GM04503 (cell line): ENCODE data around the gene NPB.

Experiments
- DNase-seq: peaks from one replicate; pipeline ENCODE4 v3.0.0-alpha.2; 2012; ENCODE audit warnings: low read depth

The NPB gene

GRCh38 chr17:81926451-81927151 lies 24.6 kb downstream of the NPB start:
- DNase-seq: peak; percentile 51

DNA sequence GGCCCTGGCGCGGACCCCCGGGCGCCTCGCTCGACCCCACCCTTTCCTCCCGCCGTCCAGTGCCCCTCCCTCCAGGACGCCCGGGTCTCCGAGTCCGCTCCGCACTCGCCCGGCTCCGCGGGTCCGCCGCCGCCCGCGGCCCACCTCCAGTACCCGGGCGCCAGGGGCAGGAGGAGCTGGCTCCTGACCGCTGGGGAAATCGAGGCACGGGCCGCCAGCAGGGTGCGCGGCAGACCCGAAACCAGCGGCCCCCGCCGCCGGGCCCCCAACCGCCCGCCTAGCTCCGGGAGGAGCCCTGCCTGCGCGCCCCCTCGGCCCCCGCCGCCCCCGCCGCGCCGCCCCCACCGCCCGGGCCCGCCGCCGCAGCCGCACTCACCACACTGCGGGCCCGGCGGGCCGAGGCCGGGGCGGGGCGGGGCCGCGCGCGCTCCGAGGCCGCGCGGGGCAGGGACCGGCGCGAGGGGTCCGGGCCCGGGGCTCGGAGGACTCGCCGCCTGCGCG lies 25.2 kb downstream of the NPB start:
- DNase-seq: no peak

DNA sequence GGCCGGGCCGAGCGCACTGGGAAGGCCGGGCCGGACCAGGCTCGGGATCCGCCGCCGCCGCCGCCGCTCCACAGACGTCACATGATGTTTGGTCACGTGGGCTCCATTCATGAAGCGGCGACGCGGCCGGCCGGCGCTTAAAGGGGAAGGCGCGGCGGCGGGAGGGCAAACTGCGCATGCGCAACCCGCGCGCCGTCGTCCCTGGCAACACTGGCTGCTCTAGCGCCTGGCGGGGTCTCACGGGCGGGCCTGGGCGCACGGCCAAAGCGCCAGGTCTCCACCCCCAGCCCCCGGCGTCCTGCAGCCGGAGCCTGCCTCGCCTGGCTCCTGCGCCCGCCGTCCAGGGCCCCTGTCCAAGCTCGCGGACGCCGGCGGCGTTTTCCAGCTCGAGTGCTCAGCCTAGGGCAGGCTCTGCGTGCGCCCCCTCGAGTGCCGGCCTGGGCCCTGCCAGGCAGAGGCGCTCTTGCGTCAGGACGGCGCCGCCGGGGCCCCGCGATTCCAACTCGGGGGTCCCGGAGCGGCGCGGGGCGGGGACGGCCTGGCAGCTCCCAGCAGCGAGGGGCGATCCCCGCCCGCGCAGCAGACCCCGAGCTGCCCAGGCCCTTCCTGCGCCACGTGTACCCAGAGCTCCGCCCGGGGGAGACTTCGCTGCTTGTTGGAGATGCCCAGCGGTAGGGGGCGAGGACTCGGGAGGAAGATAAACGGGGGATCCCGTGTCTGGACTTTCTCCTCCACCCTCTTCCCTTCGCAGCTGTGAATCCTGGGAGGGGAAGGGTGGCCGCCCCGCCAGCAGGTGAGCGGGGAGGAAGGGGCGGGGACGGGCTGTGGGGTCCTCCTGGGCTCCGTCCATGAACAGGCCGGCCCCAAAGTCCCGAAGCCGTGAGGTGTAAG lies 25.9 kb downstream of the NPB start, which contains the start of gene MAFG:
Gene MAFG, minus strand, starts transcription at position 83 of the 891 bp plus-strand sequence. CDS start 4,550 bp downstream, outside the sequence.
- DNase-seq: no peak

- no peak for DNase-seq
These were observed 26.7 kb downstream of the NPB start for GRCh38 chr17:81928544-81929252.

- DNase-seq: no peak
These were observed 27.5 kb downstream of the NPB start for GRCh38 chr17:81929253-81930141.

DNA sequence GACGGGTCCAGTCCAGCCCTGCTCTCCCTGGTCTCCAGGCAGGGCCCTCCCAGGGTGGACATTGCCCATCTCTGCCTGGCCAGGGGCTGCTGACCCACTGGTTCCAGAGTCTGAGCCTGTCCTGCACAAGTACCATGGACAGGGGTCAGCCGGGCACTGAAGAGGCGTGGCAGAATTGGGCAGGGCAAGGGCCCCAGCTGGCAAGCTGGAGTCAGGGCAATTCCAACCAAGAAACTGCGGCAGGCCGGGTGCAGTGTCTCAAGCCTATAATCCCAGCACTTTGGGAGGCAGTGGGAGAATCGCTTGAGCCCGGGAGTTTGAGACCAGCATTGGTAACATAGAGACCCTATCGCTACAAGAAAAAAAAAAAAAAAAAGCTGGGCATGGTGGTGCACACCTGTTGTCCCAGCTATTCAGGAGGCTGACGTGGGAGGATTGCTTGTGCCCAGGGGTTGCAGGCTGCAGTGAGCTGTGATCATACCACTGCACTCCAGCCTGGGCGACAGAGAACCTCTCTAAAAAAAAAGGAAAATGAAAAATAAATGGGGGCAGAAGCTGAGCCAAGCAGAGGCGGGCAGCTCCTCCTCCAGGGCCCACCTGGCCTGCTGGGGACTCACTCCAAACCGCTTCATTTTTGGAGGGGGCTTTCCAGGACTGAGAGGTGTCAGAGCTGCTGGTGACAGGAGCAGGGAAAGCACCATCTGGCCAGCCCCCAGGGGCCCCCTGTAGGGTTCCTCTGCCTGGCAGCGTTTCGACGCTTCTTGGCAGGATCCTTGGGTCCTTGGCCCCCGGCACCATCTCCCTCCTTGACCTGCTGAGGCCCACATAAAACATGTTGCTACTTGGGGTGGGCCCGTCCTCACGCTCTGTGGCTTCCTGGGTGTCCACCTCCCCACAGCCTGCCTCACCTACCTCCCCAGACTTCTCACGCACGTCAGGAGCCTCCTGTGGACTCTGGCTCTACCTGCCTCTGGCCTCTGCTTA lies 28.4 kb downstream of the NPB start:
- no peak for DNase-seq

DNA sequence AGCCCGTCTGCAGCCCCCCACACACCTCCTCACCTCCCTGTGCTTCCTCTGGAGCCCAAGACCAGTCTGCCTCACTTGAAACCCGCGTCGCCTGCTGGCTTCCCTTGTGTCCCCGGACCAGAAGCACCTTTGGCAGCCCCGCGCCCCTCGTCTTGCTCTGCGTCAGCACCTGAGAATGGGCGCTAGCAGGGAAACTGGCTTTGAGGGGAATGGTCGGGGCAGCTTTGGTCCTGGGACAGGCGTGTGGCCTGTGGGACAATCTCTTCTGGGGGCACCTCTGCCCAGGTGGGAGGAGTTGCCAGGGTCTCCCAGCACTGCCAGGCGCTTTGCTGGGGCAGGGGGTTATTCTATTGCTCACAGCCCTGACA lies 29.1 kb downstream of the NPB start:
- DNase-seq: no peak

- no peak for DNase-seq
These were observed 29.7 kb downstream of the NPB start for GRCh38 chr17:81931557-81932332.

DNA sequence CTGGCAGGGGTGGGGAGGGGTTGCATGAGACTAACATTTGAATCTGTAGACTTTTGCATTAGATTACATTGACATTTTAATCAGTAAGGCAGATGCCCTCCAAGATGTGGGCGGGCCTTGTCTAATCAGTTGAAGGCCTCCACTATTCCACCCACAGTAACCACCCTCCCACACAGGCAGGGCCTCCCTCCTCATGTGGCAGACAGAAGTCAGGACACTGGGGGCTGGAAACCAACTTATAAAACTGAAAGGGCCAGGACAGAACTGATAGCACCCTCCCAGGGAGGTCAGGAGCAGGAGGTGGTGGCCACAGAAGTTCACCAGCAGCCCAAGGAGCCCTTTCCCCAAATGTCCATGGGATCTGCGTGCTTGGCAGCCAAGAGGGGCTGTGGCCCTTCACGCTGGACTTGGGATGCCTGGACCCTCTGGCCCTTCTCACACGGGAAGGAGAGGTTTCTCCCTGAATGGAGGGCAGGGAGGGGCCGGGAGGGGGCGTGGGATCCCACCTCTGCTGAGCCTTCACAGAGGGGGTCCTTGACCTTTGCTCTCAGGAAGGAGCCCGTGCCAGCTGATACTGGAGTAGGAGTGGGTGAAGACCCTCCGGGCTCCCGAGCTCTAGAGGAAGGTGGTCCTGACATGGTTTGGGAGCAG lies 30.4 kb downstream of the NPB start:
- DNase-seq: no peak

GRCh38 chr17:81933178-81933699 lies 31.2 kb downstream of the NPB start:
- no peak for DNase-seq

- no peak for DNase-seq
These were observed 32.2 kb downstream of the NPB start for GRCh38 chr17:81934098-81934757.

GRCh38 chr17:81934850-81935708 lies 33.0 kb downstream of the NPB start:
- DNase-seq: no peak

- DNase-seq: no peak
These were observed 33.7 kb downstream of the NPB start for GRCh38 chr17:81935709-81936084.

- no peak for DNase-seq
These were observed 37.2 kb downstream of the NPB start for GRCh38 chr17:81939218-81939617.

DNA sequence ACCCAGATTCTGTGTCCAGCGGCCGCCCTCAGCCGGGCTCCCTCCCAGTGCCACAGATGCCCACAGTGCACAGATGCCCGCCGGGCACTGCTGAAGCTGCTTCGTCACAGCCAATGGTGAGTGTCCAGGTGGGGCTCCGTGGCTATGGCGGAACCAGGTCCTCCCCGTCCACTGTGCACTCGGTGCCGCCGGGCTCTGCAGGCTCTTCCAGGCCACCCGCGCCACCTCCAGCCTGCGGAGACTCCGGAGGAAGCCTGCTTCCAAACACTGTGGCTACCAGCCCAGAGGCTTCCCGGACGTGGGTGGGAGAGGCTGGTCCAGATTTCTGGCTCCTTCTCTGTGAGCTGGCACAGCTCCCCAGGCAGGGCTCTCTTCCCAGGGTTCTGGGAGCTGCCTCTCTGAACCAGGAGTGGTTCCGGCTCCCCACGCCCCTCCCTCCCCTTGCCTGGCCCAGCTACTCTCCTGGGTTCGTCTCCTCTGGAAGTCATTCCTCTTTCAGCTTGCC lies 37.9 kb downstream of the NPB start:
- no peak for DNase-seq

- no peak for DNase-seq
These were observed 38.8 kb downstream of the NPB start for GRCh38 chr17:81940538-81941483.
